K562 (cell line): ENCODE data around the gene ZNF197. TPM values are rescaled to one million over a fixed set of nuclear protein-coding genes. Genes with fewer than 3 reads are reported as not detected.

Experiments
- ARID3A ChIP-seq: IDR thresholded peaks from 2 replicates; pipeline ENCODE4 v1.6.1; 2012; ENCODE audit warnings: low read depth, low read length, improper control_type of control experiment, borderline replicate concordance
- BRD4 ChIP-seq: fragments of 200-600 bp; sonication (generic); IDR thresholded peaks from 2 replicates; pipeline ENCODE4 v1.6.1; 2017; ENCODE audit warnings: inconsistent platforms
- CREB1 ChIP-seq, 2 experiments: sonication (generic) in 1 of 2; formaldehyde crosslinking in 1 of 2; IDR thresholded peaks; 2 replicates each; pipeline versions ENCODE4 v1.6.1 to v1.8.0; 2012 to 2022; ENCODE audit warnings: inconsistent platforms in 1 of 2, mild to moderate bottlenecking in 1 of 2, missing genetic modification reagents in 1 of 2, moderate library complexity in 1 of 2
- CTCF ChIP-seq, 3 experiments: IDR thresholded peaks in 2 of 3; conservative IDR thresholded peaks in 1 of 3; 2 replicates each; pipeline ENCODE4 v1.5.1; 2011 to 2012; ENCODE audit warnings: low read length in 3 of 3, mild to moderate bottlenecking in 3 of 3, control low read depth in 2 of 3, improper control_type of control experiment in 1 of 3, inconsistent platforms in 1 of 3, low read depth in 1 of 3, mixed read lengths in 1 of 3, moderate library complexity in 1 of 3; ENCODE audit not compliant: insufficient read depth in 2 of 3
- EHMT2 ChIP-seq: fragments of 450-650 bp; IDR thresholded peaks from 2 replicates; pipeline ENCODE4 v1.6.1; 2018; ENCODE audit warnings: antibody characterized with exemption
- GABPB1 ChIP-seq: sonication (generic); formaldehyde crosslinking; IDR thresholded peaks from 2 replicates; pipeline ENCODE4 v1.8.0; 2022; ENCODE audit warnings: mild to moderate bottlenecking, missing genetic modification reagents
- GTF2E2 ChIP-seq: fragments of 200-800 bp; sonication (Bioruptor generic); IDR thresholded peaks from 2 replicates; pipeline ENCODE4 v1.6.1; 2016; ENCODE audit warnings: missing genetic modification characterization, missing compliant biosample characterization
- HCFC1 ChIP-seq: IDR thresholded peaks from 2 replicates; pipeline ENCODE4 v1.6.1; 2012; ENCODE audit warnings: low read depth, low read length, improper control_type of control experiment
- HDAC1 ChIP-seq, 2 experiments: fragments of 450-650 bp; IDR thresholded peaks; 2 replicates each; pipeline ENCODE4 v1.6.1; 2016 to 2017; ENCODE audit warnings: inconsistent platforms in 1 of 2, mild to moderate bottlenecking in 1 of 2, moderate library complexity in 1 of 2
- MYBL2 ChIP-seq, 2 experiments: fragments of 450-650 bp in 1 of 2; sonication (generic) in 1 of 2; formaldehyde crosslinking in 1 of 2; IDR thresholded peaks; 2 replicates each; pipeline versions ENCODE4 v1.6.1 to v1.8.1; 2017 to 2022; ENCODE audit warnings: borderline replicate concordance in 1 of 2, inconsistent platforms in 1 of 2, low read depth in 1 of 2, mild to moderate bottlenecking in 1 of 2, missing genetic modification reagents in 1 of 2, moderate library complexity in 1 of 2
- NFRKB ChIP-seq: fragments of 450-650 bp; IDR thresholded peaks from 2 replicates; pipeline ENCODE4 v1.6.1; 2016; ENCODE audit warnings: low read depth
- NR2C1 ChIP-seq, 2 experiments: fragments of 450-650 bp; IDR thresholded peaks; 2 replicates each; pipeline ENCODE4 v1.6.1; 2017; ENCODE audit warnings: mild to moderate bottlenecking in 2 of 2, antibody characterized with exemption in 1 of 2, inconsistent platforms in 1 of 2, missing compliant biosample characterization in 1 of 2, missing genetic modification characterization in 1 of 2
- RNF2 ChIP-seq: sonication (generic); IDR thresholded peaks from 2 replicates; pipeline ENCODE4 v1.6.1; 2016
- SIN3B ChIP-seq: fragments of 450-650 bp; IDR thresholded peaks from 2 replicates; pipeline ENCODE4 v1.6.1; 2017; ENCODE audit warnings: low read depth, mild to moderate bottlenecking, moderate library complexity
- polyA plus RNA-seq, 8 experiments: library from polyadenylated mRNA; depleted of rRNA in 4 of 8; stranded (reverse) in 5 of 8; unstranded in 3 of 8; fragments of >200 nt; fragmentation: Nextera tagmentation in 2 of 8; fragmentation: Illumina TruSeq in 1 of 8; extraction: Ambion mirVana in 2 of 8; extraction: Trizol in 1 of 8; gene quantifications; 2 replicates each; pipeline versions ENCODE4 v1.2.1 to v1.2.3, GENCODE V29; 2011 to 2014; ENCODE audit warnings: inconsistent platforms in 1 of 8, missing spikeins in 1 of 8
- total RNA-seq, 7 experiments: library from RNA; depleted of rRNA in 6 of 7; stranded (reverse); fragments of >200 nt in 6 of 7; fragmentation: Illumina TruSeq in 2 of 7; extraction: Trizol in 2 of 7; gene quantifications; 2 replicates each; pipeline versions ENCODE4 v1.2.1 to v1.2.3, GENCODE V29; 2011 to 2021; ENCODE audit warnings: low replicate concordance in 1 of 7
- TF ChIP-seq, protein P1 (sequence below): sonication (generic); formaldehyde crosslinking; IDR thresholded peaks from 2 replicates; pipeline ENCODE4 v1.8.0; 2022; ENCODE audit warnings: missing genetic modification reagents, mild to moderate bottlenecking, borderline replicate concordance
- TF ChIP-seq, protein P2 (sequence below), 2 experiments: IDR thresholded peaks; 2 replicates each; pipeline ENCODE4 v1.6.1; 2011; ENCODE audit warnings: borderline replicate concordance in 1 of 2, control low read depth in 1 of 2, low read depth in 1 of 2, low read length in 1 of 2, mild to moderate bottlenecking in 1 of 2, mixed read lengths in 1 of 2, moderate library complexity in 1 of 2; ENCODE audit not compliant: insufficient read depth in 1 of 2, insufficient read length in 1 of 2, poor library complexity in 1 of 2, severe bottlenecking in 1 of 2; ENCODE audit errors: extremely low read depth in 1 of 2
- TF ChIP-seq, protein P3 (sequence below): sonication (generic); formaldehyde crosslinking; IDR thresholded peaks from 2 replicates; pipeline ENCODE4 v1.8.0; 2022; ENCODE audit warnings: mild to moderate bottlenecking, low read depth, missing genetic modification reagents

ZNF197 gene
- total and polyA plus RNA-seq, 9 of the 15 experiments (the other 6 are each of a cell fraction or from before 2014, with no cell fraction given) = 3.5 to 19.1 (median 13.7) TPM

DNA sequence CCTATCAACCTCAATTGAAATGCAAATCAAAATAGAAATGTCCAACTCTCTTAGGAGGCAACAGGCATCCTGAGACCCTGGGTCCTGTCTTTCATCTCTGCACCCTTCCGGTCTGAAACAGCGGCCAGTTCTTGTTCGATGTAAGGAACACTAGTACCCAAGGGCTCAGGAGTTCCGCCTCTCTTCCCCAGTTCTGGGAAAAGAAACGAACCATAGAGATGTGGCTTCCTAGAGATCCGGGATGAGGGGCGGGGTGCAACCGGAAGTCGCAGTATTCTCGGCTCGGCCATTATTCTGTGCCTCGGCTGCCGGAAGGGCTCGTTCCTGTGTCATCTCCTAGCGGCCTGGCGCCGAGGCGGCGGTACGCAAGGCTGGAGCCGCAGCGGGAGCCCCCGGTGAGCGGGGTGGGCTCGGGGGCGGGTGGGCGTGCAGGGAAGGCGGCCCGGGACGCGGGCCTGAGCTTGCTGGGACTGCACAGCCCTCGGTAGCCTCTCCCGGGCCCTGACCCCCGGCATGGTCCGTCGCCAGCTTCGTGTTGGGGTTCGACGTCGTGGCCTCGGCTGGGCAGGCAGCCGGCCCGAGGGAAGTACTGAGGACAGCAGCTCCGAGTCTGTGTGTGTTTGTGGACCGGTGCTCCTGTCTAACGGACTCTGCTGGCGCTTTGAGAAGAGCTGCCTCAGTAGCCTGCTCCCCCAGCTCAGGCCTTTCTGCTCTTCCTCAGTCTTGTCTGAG is at the start of gene ZNF197 (continued):
- TF ChIP-seq BRD4 = peak; percentile 49; the same call in 1 of the 2 replicates
- peak; percentile 68 for TF ChIP-seq CREB1 (IDR thresholded peaks at IDR 0.05)
- no peak for TF ChIP-seq CREB1 (CRISPR knock-in tag; IDR thresholded peaks at IDR 0.05)
- TF ChIP-seq, protein P1, sequence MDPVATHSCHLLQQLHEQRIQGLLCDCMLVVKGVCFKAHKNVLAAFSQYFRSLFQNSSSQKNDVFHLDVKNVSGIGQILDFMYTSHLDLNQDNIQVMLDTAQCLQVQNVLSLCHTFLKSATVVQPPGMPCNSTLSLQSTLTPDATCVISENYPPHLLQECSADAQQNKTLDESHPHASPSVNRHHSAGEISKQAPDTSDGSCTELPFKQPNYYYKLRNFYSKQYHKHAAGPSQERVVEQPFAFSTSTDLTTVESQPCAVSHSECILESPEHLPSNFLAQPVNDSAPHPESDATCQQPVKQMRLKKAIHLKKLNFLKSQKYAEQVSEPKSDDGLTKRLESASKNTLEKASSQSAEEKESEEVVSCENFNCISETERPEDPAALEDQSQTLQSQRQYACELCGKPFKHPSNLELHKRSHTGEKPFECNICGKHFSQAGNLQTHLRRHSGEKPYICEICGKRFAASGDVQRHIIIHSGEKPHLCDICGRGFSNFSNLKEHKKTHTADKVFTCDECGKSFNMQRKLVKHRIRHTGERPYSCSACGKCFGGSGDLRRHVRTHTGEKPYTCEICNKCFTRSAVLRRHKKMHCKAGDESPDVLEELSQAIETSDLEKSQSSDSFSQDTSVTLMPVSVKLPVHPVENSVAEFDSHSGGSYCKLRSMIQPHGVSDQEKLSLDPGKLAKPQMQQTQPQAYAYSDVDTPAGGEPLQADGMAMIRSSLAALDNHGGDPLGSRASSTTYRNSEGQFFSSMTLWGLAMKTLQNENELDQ (CRISPR knock-in tag) = 0 out of 2 replicates have a peak, but pooled peaks have one; percentile 40
- peak; percentile 93 for TF ChIP-seq EHMT2
- peak; percentile 77 for TF ChIP-seq NFRKB
- TF ChIP-seq, protein P2, sequence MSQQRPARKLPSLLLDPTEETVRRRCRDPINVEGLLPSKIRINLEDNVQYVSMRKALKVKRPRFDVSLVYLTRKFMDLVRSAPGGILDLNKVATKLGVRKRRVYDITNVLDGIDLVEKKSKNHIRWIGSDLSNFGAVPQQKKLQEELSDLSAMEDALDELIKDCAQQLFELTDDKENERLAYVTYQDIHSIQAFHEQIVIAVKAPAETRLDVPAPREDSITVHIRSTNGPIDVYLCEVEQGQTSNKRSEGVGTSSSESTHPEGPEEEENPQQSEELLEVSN (IDR thresholded peaks at IDR 0.05; ENCODE audit: borderline replicate concordance in 1 of 2, extremely low read depth in 1 of 2, insufficient read depth in 1 of 2, insufficient read length in 1 of 2, low read depth in 1 of 2, low read length in 1 of 2, poor library complexity in 1 of 2, severe bottlenecking in 1 of 2) = peak in 1 of 2 experiments; percentile 78
- 0 out of 2 replicates have a peak, but pooled peaks have one; percentile 53 for TF ChIP-seq SIN3B
- TF ChIP-seq, protein P3, sequence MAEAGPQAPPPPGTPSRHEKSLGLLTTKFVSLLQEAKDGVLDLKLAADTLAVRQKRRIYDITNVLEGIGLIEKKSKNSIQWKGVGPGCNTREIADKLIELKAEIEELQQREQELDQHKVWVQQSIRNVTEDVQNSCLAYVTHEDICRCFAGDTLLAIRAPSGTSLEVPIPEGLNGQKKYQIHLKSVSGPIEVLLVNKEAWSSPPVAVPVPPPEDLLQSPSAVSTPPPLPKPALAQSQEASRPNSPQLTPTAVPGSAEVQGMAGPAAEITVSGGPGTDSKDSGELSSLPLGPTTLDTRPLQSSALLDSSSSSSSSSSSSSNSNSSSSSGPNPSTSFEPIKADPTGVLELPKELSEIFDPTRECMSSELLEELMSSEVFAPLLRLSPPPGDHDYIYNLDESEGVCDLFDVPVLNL = no peak
- TF ChIP-seq HCFC1 = peak; percentile 83
- peak; percentile 47; the same call in 1 of the 2 replicates for TF ChIP-seq RNF2
- peak; percentile 74 for TF ChIP-seq NR2C1 (IDR thresholded peaks at IDR 0.05)
- peak; percentile 82 for TF ChIP-seq NR2C1 (tag; IDR thresholded peaks at IDR 0.05)
- TF ChIP-seq ARID3A = no peak
- TF ChIP-seq MYBL2 (IDR thresholded peaks at IDR 0.05; ENCODE audit: low read depth) = no peak
- TF ChIP-seq MYBL2 (CRISPR knock-in tag; IDR thresholded peaks at IDR 0.05; ENCODE audit: borderline replicate concordance) = no peak
- peak; percentile 95 for TF ChIP-seq GABPB1 (CRISPR knock-in tag)
- peak in 2 of 3 experiments; percentile 8 to 32; a peak in 3 of 6 replicates for TF ChIP-seq CTCF (IDR thresholded peaks at IDR 0.05 in 2 of 3, conservative IDR thresholded peaks at IDR 0.05 in 1 of 3; ENCODE audit: insufficient read depth in 2 of 3, low read depth in 1 of 3, low read length in 3 of 3)
- peak; percentile 95 for TF ChIP-seq GTF2E2 (tag)
- peak in 1 of 2 experiments; percentile 68; a peak in 1 of 4 replicates for TF ChIP-seq HDAC1 (IDR thresholded peaks at IDR 0.05)
